HG02840 (cell line): Measurements from ENCODE around the gene SPDYE11.
A peak's percentile ranks its signal among the peaks of the same experiment; 100 is the strongest.
"Not testable (repeated sequence)": the region's sequence is repeated elsewhere in the genome, so short reads cannot be mapped to it uniquely, and the experiment has no call there.

Experiments
- ATAC-seq: cut with Tn5 transposase; IDR thresholded peaks from one replicate; pipeline ENCODE4 v1.9.1; 2021; ENCODE audit warnings: mild to moderate bottlenecking, moderate library complexity, moderate number of reproducible peaks; ENCODE audit not compliant: unreplicated experiment, low FRiP score

Gene SPDYE11

GRCh38 chr7:73057811-73058210 lies at the start of gene SPDYE11:
SPDYE11 (minus strand) TSS chr7:73057911; CDS start chr7:73056111, 1,800 bp downstream.
- ATAC-seq = not testable (repeated sequence)

- not testable (repeated sequence) for ATAC-seq
These were observed 28.2 kb upstream of the SPDYE11 start, which contains the start of gene SPDYE9 for GRCh38 chr7:73085938-73086337. SPDYE9 (minus strand) TSS chr7:73086038; CDS start chr7:73084238, 1,800 bp downstream.

DNA sequence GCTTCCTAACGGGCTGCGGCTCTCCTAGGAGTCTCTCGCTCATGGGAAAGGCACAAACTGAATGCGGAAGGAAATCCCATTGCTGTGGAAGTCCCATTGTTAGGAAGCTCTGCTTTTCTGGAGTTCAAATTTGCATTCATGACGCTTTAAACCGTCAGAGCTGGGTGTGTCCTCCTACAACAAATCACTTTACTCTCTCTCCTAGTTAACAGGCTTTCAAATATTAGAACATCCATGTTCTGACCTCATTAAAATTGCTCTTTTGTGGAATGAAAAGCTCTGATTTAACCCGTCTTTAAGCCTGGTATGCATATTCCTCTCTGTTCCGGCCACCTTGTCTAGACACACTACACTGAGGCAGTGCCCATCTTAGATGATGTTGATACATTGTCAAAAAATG lies 28.0 kb downstream of the SPDYE11 start, which contains the start of gene SPDYE8:
TSS of gene SPDYE8 (minus strand) at position 101 of the 400 bp plus-strand sequence. CDS start 1,800 bp downstream, outside the sequence.
- not testable (repeated sequence) for ATAC-seq

GRCh38 chr7:73006491-73006890 lies 51.2 kb downstream of the SPDYE11 start:
- ATAC-seq = not testable (repeated sequence)

- ATAC-seq = peak; percentile 90
These were observed 51.8 kb downstream of the SPDYE11 start for GRCh38 chr7:73005693-73006447.

DNA sequence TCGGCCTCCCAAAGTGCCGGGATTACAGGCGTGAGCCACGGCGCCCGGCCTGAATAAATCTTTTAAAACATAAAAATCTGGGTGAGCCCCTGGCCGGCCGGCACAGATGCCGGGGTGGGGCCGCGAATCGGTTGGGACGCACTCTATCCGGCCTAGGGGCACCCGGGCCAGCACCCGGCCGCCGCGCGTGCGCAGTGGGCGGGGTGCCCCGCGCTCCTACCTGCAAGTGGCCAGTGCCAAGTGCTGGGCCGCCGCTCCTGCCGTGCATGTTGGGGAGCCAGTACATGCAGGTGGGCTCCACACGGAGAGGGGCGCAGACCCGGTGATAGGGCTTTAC lies 52.4 kb downstream of the SPDYE11 start:
- peak; percentile 88 for ATAC-seq

- ATAC-seq = not testable (repeated sequence)
These were observed 59.7 kb downstream of the SPDYE11 start for GRCh38 chr7:72997887-72998468.
